Tibial artery (tissue), 4 donors: Measurements from ENCODE around the gene CCDC102B.

ENCODE experiments used
- DNase-seq, 2 donors: peaks; one replicate each; pipeline ENCODE4 v3.0.0-alpha.2; 2019
- H3K27ac ChIP-seq, 2 donors: fragments of 200-600 bp; sonication (generic) in 1 of 2; 1 replicate in 1 of 2; 2 replicates in 1 of 2; pipeline ENCODE4 v1.5.1; 2018 to 2019; ENCODE audit warnings: mild to moderate bottlenecking in 1 of 2
- H3K27me3 ChIP-seq, 2 donors: fragments of 200-600 bp; sonication (generic) in 1 of 2; one replicate each; pipeline versions ENCODE4 v1.5.1 to v1.6.0; 2016 to 2019
- H3K36me3 ChIP-seq, 3 donors: fragments of 200-600 bp; sonication (generic) in 2 of 3; one replicate each; pipeline ENCODE4 v1.5.1; 2016 to 2019; ENCODE audit warnings: mild to moderate bottlenecking in 2 of 3
- H3K4me1 ChIP-seq, 4 donors: fragments of 200-600 bp; sonication (generic) in 2 of 4; 1 replicate in 3 of 4; 2 replicates in 1 of 4; pipeline ENCODE4 v1.5.1; 2016 to 2019
- H3K4me3 ChIP-seq, 2 donors: fragments of 200-600 bp; sonication (generic) in 1 of 2; 1 replicate in 1 of 2; 2 replicates in 1 of 2; pipeline ENCODE4 v1.5.1; 2018 to 2019; ENCODE audit warnings: mild to moderate bottlenecking in 2 of 2
- H3K9me3 ChIP-seq, 3 donors: fragments of 200-600 bp; sonication (generic) in 1 of 3; one replicate each; pipeline ENCODE4 v1.5.1; 2016 to 2019
- CTCF ChIP-seq, 2 experiments: fragments of 200-600 bp in 1 of 2; fragments of 450-650 bp in 1 of 2; IDR thresholded peaks; one replicate each; pipeline ENCODE4 v1.5.1; 2017 to 2019; ENCODE audit warnings: antibody characterized with exemption in 2 of 2, mild to moderate bottlenecking in 1 of 2, moderate library complexity in 1 of 2
- intact Hi-C: fragments of 100-400 bp; cut with DNase I; formaldehyde crosslinking; loops from one replicate; pipeline ENCODE4 v1.15.0; 2023; ENCODE audit warnings: low total_unique reads

Gene CCDC102B

GRCh38 chr18:69085951-69086350 lies 288.1 kb downstream of the CCDC102B start:
- Histone ChIP-seq H3K27me3 (no peaks in the 10 kb centered on the region), H3K4me3 (no peak overlapping the region), H3K9me3 (no peaks in the 10 kb centered on the region), H3K27ac (no peak overlapping the region), H3K36me3 (no peaks in the 10 kb centered on the region), H3K4me1 (no peaks in the 10 kb centered on the region)
- DNase-seq = no peak
- TF ChIP-seq CTCF (IDR thresholded peaks at IDR 0.05) = no peak
- intact Hi-C loops = no loop called here

GRCh38 chr18:69088973-69089372 lies 291.1 kb downstream of the CCDC102B start:
- Histone ChIP-seq H3K36me3 (no peaks in the 10 kb centered on the region), H3K4me3 (no peak overlapping the region), H3K27me3 (no peaks in the 10 kb centered on the region), H3K4me1 (no peaks in the 10 kb centered on the region), H3K27ac (no peak overlapping the region), H3K9me3 (no peaks in the 10 kb centered on the region)
- DNase-seq = no peak
- no peak for TF ChIP-seq CTCF (IDR thresholded peaks at IDR 0.05)
- intact Hi-C loops = no loop called here

- H3K4me1 ChIP-seq = no peaks in the 10 kb centered on the region
- intact Hi-C loops = no loop called here
- no peak overlapping the region for H3K27ac ChIP-seq
- no peak overlapping the region for H3K4me3 ChIP-seq
- no peaks in the 10 kb centered on the region for H3K27me3 ChIP-seq
- TF ChIP-seq CTCF (IDR thresholded peaks at IDR 0.05) = no peak
- H3K36me3 ChIP-seq = no peaks in the 10 kb centered on the region
- no peaks in the 10 kb centered on the region for H3K9me3 ChIP-seq
- DNase-seq = no peak
These were observed 299.5 kb downstream of the CCDC102B start for GRCh38 chr18:69097349-69097748.

- no peaks in the 10 kb centered on the region for H3K27me3 ChIP-seq
- no peak for TF ChIP-seq CTCF (IDR thresholded peaks at IDR 0.05)
- no peak overlapping the region for H3K27ac ChIP-seq
- intact Hi-C loops = no loop called here
- H3K4me1 ChIP-seq = no peaks in the 10 kb centered on the region
- H3K9me3 ChIP-seq = no peaks in the 10 kb centered on the region
- no peak for DNase-seq
- H3K4me3 ChIP-seq = no peak overlapping the region
- no peaks in the 10 kb centered on the region for H3K36me3 ChIP-seq
These were observed 305.1 kb downstream of the CCDC102B start for GRCh38 chr18:69102959-69103358.
